HEK293T (cell line): Measurements from ENCODE around the gene LRP11.

Experiments used
- CTCF ChIA-PET: fragments of 350-600 bp; formaldehyde crosslinking; extraction: SDS; loops from one replicate; lab custom pipeline; 2021; ENCODE audit warnings: antibody characterized with exemption, inconsistent platforms; lab: Yijun Ruan, JAX
- POLR2A ChIA-PET: fragments of 350-600 bp; formaldehyde crosslinking; extraction: SDS; loops from one replicate; lab custom pipeline; 2020; ENCODE audit warnings: antibody characterized with exemption, inconsistent platforms; lab: Yijun Ruan, JAX
- DNase-seq: peaks from one replicate; pipeline ENCODE4 v3.0.0; 2012; ENCODE audit warnings: mixed read lengths; ENCODE audit errors: extremely low spot score
- ARNT ChIP-seq: fragments of 450-650 bp; IDR thresholded peaks from 2 replicates; pipeline ENCODE4 v1.6.1; 2017; ENCODE audit warnings: mild to moderate bottlenecking
- BHLHE40 ChIP-seq: fragments of 450-650 bp; IDR thresholded peaks from 2 replicates; pipeline ENCODE4 v1.6.1; 2016; ENCODE audit warnings: mild to moderate bottlenecking, moderate library complexity, borderline replicate concordance
- CTBP1 ChIP-seq: fragments of 450-650 bp; IDR thresholded peaks from 2 replicates; pipeline ENCODE4 v1.6.1; 2016; ENCODE audit warnings: borderline replicate concordance
- ELF4 ChIP-seq: fragments of 450-650 bp; IDR thresholded peaks from 2 replicates; pipeline ENCODE4 v1.6.1; 2017; ENCODE audit warnings: antibody characterized with exemption
- FOXA1 ChIP-seq: fragments of 450-650 bp; IDR thresholded peaks from 2 replicates; pipeline ENCODE4 v1.6.1; 2016; ENCODE audit warnings: mild to moderate bottlenecking
- FOXK2 ChIP-seq: fragments of 450-650 bp; IDR thresholded peaks from 2 replicates; pipeline ENCODE4 v1.6.1; 2016; ENCODE audit warnings: mild to moderate bottlenecking
- FOXM1 ChIP-seq: fragments of 450-650 bp; IDR thresholded peaks from 2 replicates; pipeline ENCODE4 v1.6.1; 2017; ENCODE audit warnings: mild to moderate bottlenecking, borderline replicate concordance
- HDGF ChIP-seq: fragments of 450-650 bp; IDR thresholded peaks from 2 replicates; pipeline ENCODE4 v1.6.1; 2017; ENCODE audit warnings: antibody characterized with exemption, borderline replicate concordance
- L3MBTL2 ChIP-seq: fragments of 450-650 bp; conservative IDR thresholded peaks from 2 replicates; pipeline ENCODE4 v1.6.1; 2016; ENCODE audit warnings: mild to moderate bottlenecking
- LEF1 ChIP-seq: fragments of 450-650 bp; IDR thresholded peaks from 2 replicates; pipeline ENCODE4 v1.6.1; 2017; ENCODE audit warnings: mild to moderate bottlenecking, borderline replicate concordance
- NFRKB ChIP-seq: fragments of 450-650 bp; IDR thresholded peaks from 2 replicates; pipeline ENCODE4 v1.6.1; 2016; ENCODE audit warnings: mild to moderate bottlenecking, moderate library complexity
- SP1 ChIP-seq: fragments of 450-650 bp; IDR thresholded peaks from 2 replicates; pipeline ENCODE4 v1.6.1; 2017
- SUZ12 ChIP-seq: fragments of 450-650 bp; IDR thresholded peaks from 2 replicates; pipeline ENCODE4 v1.6.1; 2016; ENCODE audit warnings: mild to moderate bottlenecking
- TARDBP ChIP-seq: fragments of 450-650 bp; IDR thresholded peaks from 2 replicates; pipeline ENCODE4 v1.6.1; 2016
- ZNF384 ChIP-seq: fragments of 450-650 bp; IDR thresholded peaks from 2 replicates; pipeline ENCODE4 v1.6.1; 2016
- TF ChIP-seq, protein P1 (sequence below): fragments of 450-650 bp; IDR thresholded peaks from 2 replicates; pipeline ENCODE4 v1.6.1; 2016

LRP11 gene

DNA sequence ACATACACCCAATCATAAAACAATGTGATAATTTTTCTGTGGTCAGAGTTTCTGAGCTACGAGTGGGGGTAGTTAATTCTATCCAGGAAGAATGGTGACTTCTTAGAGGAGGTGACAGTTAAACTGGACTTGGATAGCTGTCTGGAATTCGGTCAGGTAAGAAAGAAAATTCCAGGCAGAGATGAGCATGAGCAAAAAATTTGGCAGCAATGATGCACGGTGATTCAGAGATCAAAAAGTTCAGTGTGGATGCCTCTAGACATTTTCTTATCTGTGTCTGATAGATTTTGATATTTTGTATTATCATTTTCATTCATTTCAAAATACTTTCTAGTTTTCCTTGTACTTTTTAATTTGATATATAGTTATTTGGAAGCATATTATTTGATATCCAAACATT, 21.7 kb upstream of the LRP11 start:
- ChIA-PET POLR2A (no interaction called here), CTCF (no interaction called here)
- TF ChIP-seq ZNF384, result no peak
- no peak for TF ChIP-seq CTBP1
- TF ChIP-seq FOXA1, result no peak
- TF ChIP-seq BHLHE40, result no peak
- TF ChIP-seq L3MBTL2, result no peak
- no peak for TF ChIP-seq FOXK2
- TF ChIP-seq ELF4, result no peak
- TF ChIP-seq FOXM1, result no peak
- no peak for TF ChIP-seq SUZ12
- no peak for TF ChIP-seq TARDBP
- TF ChIP-seq, protein P1, sequence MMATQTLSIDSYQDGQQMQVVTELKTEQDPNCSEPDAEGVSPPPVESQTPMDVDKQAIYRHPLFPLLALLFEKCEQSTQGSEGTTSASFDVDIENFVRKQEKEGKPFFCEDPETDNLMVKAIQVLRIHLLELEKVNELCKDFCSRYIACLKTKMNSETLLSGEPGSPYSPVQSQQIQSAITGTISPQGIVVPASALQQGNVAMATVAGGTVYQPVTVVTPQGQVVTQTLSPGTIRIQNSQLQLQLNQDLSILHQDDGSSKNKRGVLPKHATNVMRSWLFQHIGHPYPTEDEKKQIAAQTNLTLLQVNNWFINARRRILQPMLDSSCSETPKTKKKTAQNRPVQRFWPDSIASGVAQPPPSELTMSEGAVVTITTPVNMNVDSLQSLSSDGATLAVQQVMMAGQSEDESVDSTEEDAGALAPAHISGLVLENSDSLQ, result no peak
- TF ChIP-seq ARNT, result no peak
- DNase-seq, result no peak

DNA sequence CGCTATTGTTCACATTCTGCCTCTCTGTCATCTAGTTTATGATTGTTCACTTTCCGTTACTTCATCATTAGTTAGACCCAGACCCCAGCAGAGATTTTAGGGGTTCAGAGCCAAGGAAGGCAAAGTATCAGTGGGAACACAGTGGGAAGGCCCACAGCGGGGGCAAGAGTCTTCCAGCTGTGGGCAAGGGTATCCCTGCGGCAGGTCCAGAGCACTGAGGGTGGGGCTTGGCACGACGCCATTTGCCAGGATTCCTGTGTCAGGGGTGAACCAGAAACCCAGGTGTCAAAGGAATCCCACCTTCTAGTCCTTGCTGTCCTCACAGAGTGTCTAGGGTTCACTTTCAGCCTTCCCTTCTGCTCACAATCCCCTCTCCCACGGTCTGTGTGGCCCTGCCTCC, 20.5 kb upstream of the LRP11 start:
- TF ChIP-seq FOXK2 (no peak), ELF4 (no peak), ARNT (no peak), TARDBP (no peak), CTBP1 (no peak), HDGF (no peak), ZNF384 (no peak), FOXA1 (no peak), LEF1 (no peak)
- TF ChIP-seq, protein P1, result no peak
- DNase-seq, result no peak
- ChIA-PET POLR2A (no interaction called here), CTCF (no interaction called here)

DNA sequence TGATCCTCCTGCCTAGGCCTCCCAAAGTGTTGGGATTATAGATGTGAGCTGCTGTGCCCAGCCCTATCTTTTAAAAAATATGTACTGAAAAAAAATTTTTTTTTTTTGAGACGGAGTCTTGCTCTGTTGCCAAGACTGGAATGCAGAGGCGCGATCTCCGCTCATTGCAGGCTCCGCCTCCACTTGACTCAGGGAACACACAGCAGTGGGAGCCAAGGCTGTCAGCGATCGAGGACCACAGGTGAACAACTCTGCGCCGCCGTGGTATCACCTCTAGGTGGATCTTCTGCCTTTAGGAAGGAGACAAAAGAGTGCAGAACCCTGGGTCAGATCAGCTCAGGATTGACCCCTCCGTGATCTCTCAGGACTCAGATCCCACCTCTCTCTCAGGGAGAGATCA, 20.1 kb upstream of the LRP11 start:
- no peak for DNase-seq
- TF ChIP-seq FOXK2, result no peak
- TF ChIP-seq L3MBTL2, result no peak
- TF ChIP-seq ARNT, result no peak
- CTCF ChIA-PET, result no interaction called here
- POLR2A ChIA-PET, result no interaction called here

DNA sequence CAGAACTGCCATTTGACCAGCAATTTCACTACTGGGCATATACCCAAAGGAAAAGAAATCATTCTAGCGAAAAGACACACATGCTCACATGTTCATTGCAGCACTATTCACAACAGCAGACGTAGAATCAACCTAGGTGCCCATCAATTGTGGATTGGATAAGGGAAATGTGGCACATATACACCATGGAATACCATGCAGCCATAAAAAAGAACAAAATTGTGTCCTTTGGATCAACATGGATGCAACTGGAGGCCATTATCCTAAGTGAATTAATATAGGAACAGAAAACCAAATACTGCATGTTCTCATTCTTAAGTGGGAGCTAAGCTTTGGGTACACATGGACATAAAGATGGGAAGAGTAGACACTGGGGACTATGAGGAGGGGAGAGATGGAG, 17.7 kb upstream of the LRP11 start:
- ChIA-PET CTCF (no interaction called here), POLR2A (no interaction called here)
- no peak for DNase-seq
- TF ChIP-seq BHLHE40 (no peak), ELF4 (no peak), CTBP1 (no peak), FOXA1 (no peak), SP1 (no peak), ZNF384 (no peak), FOXK2 (no peak), HDGF (no peak), LEF1 (no peak), SUZ12 (no peak), L3MBTL2 (no peak), TARDBP (no peak), NFRKB (no peak), ARNT (no peak), FOXM1 (no peak)
- TF ChIP-seq, protein P1, result no peak

DNA sequence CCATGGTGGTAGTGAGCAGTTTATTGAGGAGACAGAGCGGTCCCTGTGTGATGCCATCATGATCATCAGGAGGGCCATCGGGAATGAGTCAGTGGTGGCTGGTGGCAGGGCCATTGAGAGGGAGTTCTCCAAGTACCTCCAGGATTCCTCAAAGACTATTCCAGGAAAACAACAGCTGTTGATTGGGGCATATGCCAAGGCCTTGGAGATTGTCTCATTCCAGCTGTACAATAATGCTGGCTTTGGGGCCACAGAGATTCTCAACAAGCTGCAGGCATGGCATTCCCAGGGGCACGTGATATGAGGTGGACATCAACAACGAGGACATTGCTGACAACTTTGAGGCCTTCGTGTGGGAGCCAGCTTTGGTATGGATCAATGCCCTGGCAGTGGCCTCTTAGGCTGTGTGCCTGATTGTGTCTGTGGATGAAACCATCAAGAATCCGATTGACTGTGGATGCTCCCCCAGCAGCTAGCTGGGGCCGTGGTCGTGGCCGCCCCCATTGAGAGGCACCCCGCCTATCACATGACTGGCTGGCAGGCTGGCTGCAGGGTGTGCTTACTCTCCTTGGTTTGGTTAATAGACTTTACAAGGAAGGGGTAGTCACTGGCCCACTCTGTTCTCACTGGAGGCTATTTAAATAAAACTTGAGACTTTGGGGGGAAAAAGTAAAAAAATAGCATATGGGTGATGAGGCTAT, 17.1 kb upstream of the LRP11 start:
- no peak for TF ChIP-seq ARNT
- TF ChIP-seq ZNF384, result no peak
- no peak for TF ChIP-seq ELF4
- TF ChIP-seq FOXK2, result no peak
- TF ChIP-seq, protein P1, result no peak
- TF ChIP-seq NFRKB, result no peak
- TF ChIP-seq FOXM1, result no peak
- TF ChIP-seq SP1, result no peak
- no peak for TF ChIP-seq FOXA1
- TF ChIP-seq L3MBTL2, result no peak
- no peak for TF ChIP-seq CTBP1
- TF ChIP-seq SUZ12, result no peak
- no peak for TF ChIP-seq BHLHE40
- TF ChIP-seq TARDBP, result no peak
- no peak for TF ChIP-seq HDGF
- no peak for TF ChIP-seq LEF1
- CTCF ChIA-PET, result interaction anchor here (0.6 kb wide), 1 partner anchor 1534 kb away, joined by 3 read pairs; no protein-coding TSS in a partner anchor
- DNase-seq, result peak; percentile 3
- POLR2A ChIA-PET, result interaction anchor here (1.0 kb wide), 1 partner anchor 11 kb away, joined by 3 read pairs; no protein-coding TSS in a partner anchor

DNA sequence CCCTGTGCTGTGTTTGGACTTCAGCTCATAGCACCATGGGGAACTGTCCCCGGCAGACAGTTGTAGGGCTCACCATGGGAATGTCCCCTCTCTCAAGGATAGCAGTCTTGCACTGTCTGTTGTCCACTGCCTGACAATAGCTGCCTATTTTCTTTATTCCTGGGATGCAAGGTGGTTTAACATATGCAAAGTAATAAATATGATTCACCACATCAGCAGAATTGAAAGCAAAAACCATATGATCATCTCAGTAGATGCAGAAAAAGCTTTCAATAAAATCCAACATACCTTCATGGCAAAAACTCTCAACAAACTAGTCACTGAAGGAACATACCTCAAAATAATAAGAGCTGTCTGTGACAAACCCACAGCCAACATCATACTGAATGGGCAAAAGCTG, 13.5 kb upstream of the LRP11 start:
- CTCF ChIA-PET, result interaction anchor here (0.6 kb wide), 2 partner anchors 193 to 300 kb away, joined by 3 to 7 read pairs; no protein-coding TSS in a partner anchor
- TF ChIP-seq FOXM1 (no peak), BHLHE40 (no peak), FOXA1 (no peak), SUZ12 (no peak), L3MBTL2 (no peak), HDGF (no peak), ARNT (no peak), FOXK2 (no peak), CTBP1 (no peak), LEF1 (no peak), ELF4 (no peak), SP1 (no peak), NFRKB (no peak), ZNF384 (no peak), TARDBP (no peak)
- TF ChIP-seq, protein P1, result no peak
- peak; percentile 3 for DNase-seq
- POLR2A ChIA-PET, result no interaction called here
